Measurements from ENCODE around the gene VWF.

Gene VWF

GRCh38 chr12:6096527-6096926, 27.9 kb downstream of the VWF start:
- DNase-seq (ENCODE audit: extremely low spot score): no peak
- CTCF ChIA-PET: interaction anchor here (1.2 to 1.4 kb wide), 2 partner anchors 17 to 28 kb away, joined by 3 read pairs; no protein-coding TSS in a partner anchor
- TF ChIP-seq HDGF (IDR thresholded peaks at IDR 0.05; ENCODE audit: borderline replicate concordance) (no peak), SP1 (IDR thresholded peaks at IDR 0.05) (no peak), FOXK2 (IDR thresholded peaks at IDR 0.05) (no peak), CTBP1 (IDR thresholded peaks at IDR 0.05; ENCODE audit: borderline replicate concordance) (no peak), FOXM1 (IDR thresholded peaks at IDR 0.05; ENCODE audit: borderline replicate concordance) (no peak), ELF4 (IDR thresholded peaks at IDR 0.05) (no peak), FOXA1 (IDR thresholded peaks at IDR 0.05) (no peak), ARNT (IDR thresholded peaks at IDR 0.05) (no peak), PKNOX1 (IDR thresholded peaks at IDR 0.05) (no peak), TARDBP (IDR thresholded peaks at IDR 0.05) (no peak), NFRKB (IDR thresholded peaks at IDR 0.05) (no peak)
- POLR2A ChIA-PET: no interaction called here

DNA sequence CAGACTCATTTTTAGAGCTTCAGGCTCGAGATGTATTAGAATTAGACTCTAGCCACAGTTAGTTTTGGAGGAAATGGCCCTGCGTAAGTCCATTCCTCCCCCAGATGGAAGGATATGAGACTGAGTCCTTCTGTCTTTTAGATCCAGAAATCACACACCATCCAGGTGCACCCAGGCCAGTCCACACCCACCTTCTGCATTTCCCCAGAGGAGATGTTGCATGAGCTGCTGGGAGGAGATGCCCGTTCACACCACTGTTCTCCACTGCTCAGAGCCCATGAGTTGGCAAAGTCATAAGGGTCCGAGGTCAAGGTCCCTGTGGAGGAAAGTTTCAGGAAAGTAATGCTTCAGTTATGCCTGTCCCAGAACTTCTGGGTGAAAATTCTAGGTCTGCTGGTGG, 29.2 kb downstream of the VWF start:
- TF ChIP-seq SUZ12 (IDR thresholded peaks at IDR 0.05): no peak
- TF ChIP-seq BHLHE40 (IDR thresholded peaks at IDR 0.05; ENCODE audit: borderline replicate concordance): no peak
- no peak for TF ChIP-seq TARDBP (IDR thresholded peaks at IDR 0.05)
- TF ChIP-seq L3MBTL2 (conservative IDR thresholded peaks at IDR 0.05): no peak
- TF ChIP-seq FOXK2 (IDR thresholded peaks at IDR 0.05): no peak
- no peak for TF ChIP-seq ELF4 (IDR thresholded peaks at IDR 0.05)
- TF ChIP-seq FOXA1 (IDR thresholded peaks at IDR 0.05): no peak
- no peak for TF ChIP-seq SP1 (IDR thresholded peaks at IDR 0.05)
- no peak for TF ChIP-seq CTBP1 (IDR thresholded peaks at IDR 0.05; ENCODE audit: borderline replicate concordance)
- CTCF ChIA-PET: interaction anchor here (1.4 kb wide), 1 partner anchor 15 kb away, joined by 3 read pairs; no protein-coding TSS in a partner anchor
- no peak for DNase-seq (ENCODE audit: extremely low spot score)
- POLR2A ChIA-PET: no interaction called here

- DNase-seq (ENCODE audit: extremely low spot score): no peak
- ChIA-PET CTCF (no interaction called here), POLR2A (no interaction called here)
- TF ChIP-seq TARDBP (IDR thresholded peaks at IDR 0.05): no peak
Measured at GRCh38 chr12:6093764-6094163, 30.7 kb downstream of the VWF start.

- ChIA-PET CTCF (interaction anchor here (1.0 kb wide), 1 partner anchor 9 kb away, joined by 3 read pairs; no protein-coding TSS in a partner anchor), POLR2A (interaction anchor here (0.8 kb wide), 1 partner anchor 8 kb away, joined by 3 read pairs; no protein-coding TSS in a partner anchor)
- no peak for DNase-seq (ENCODE audit: extremely low spot score)
- no peak for TF ChIP-seq HDGF (IDR thresholded peaks at IDR 0.05; ENCODE audit: borderline replicate concordance)
Measured at GRCh38 chr12:6092784-6093722, 31.4 kb downstream of the VWF start.

GRCh38 chr12:6091786-6092566, 32.5 kb downstream of the VWF start:
- POLR2A ChIA-PET: interaction anchor here (0.8 kb wide), 1 partner anchor 9 kb away, joined by 3 read pairs; no protein-coding TSS in a partner anchor
- DNase-seq (ENCODE audit: extremely low spot score): no peak
- TF ChIP-seq FOXK2 (IDR thresholded peaks at IDR 0.05) (no peak), TARDBP (IDR thresholded peaks at IDR 0.05) (no peak), HDGF (IDR thresholded peaks at IDR 0.05; ENCODE audit: borderline replicate concordance) (no peak), SUZ12 (IDR thresholded peaks at IDR 0.05) (no peak), NFRKB (IDR thresholded peaks at IDR 0.05) (no peak), CTBP1 (IDR thresholded peaks at IDR 0.05; ENCODE audit: borderline replicate concordance) (no peak), LEF1 (IDR thresholded peaks at IDR 0.05; ENCODE audit: borderline replicate concordance) (no peak), FOXA1 (IDR thresholded peaks at IDR 0.05) (no peak), ZNF384 (IDR thresholded peaks at IDR 0.05) (no peak), SP1 (IDR thresholded peaks at IDR 0.05) (no peak), ELF4 (IDR thresholded peaks at IDR 0.05) (no peak), BHLHE40 (IDR thresholded peaks at IDR 0.05; ENCODE audit: borderline replicate concordance) (no peak), FOXM1 (IDR thresholded peaks at IDR 0.05; ENCODE audit: borderline replicate concordance) (no peak), L3MBTL2 (conservative IDR thresholded peaks at IDR 0.05) (no peak), ARNT (IDR thresholded peaks at IDR 0.05) (no peak), PKNOX1 (IDR thresholded peaks at IDR 0.05) (no peak)
- CTCF ChIA-PET: interaction anchor here (1.0 kb wide), 1 partner anchor 8 kb away, joined by 3 read pairs; no protein-coding TSS in a partner anchor

DNA sequence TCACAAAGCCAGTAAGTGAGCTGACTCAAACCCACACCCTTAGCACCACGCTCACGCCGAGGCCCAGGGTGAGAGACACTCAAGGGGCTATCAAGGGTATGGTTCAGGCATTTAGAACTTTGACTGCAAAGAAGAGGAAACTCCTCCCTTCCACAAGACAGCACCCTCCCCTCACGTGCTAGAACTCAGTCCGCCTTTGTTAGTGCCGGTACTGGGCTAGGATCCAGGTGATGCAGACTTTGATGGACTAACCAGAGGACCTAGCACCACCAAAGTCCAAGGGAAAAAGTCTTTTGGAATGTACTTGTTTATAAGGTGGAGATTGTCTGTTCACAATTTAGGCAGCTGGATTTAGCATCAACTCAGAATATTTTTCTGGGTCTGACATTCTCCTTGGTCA, 33.7 kb downstream of the VWF start:
- ChIA-PET CTCF (interaction anchor here (0.6 kb wide), 1 partner anchor 130 kb away, joined by 3 read pairs; no protein-coding TSS in a partner anchor), POLR2A (no interaction called here)
- DNase-seq (ENCODE audit: extremely low spot score): no peak
- TF ChIP-seq LEF1 (IDR thresholded peaks at IDR 0.05; ENCODE audit: borderline replicate concordance): no peak

Data from HEK293T (cell line).